NB4 (cell line): ENCODE measurements around the gene METTL13.

Experiments used
- DNase-seq: peaks from one replicate; pipeline ENCODE4 v3.0.0; 2010; ENCODE audit warnings: low read depth
- H3K4me3 ChIP-seq: one replicate; pipeline ENCODE4 v1.5.1; 2011; ENCODE audit warnings: mild to moderate bottlenecking, low read depth, low read length, moderate library complexity
- MYC ChIP-seq: IDR thresholded peaks from 2 replicates; pipeline ENCODE4 v1.6.1; 2011; ENCODE audit warnings: low read depth, low read length
- POLR2A ChIP-seq: IDR thresholded peaks from 2 replicates; pipeline ENCODE4 v1.6.1; 2011; ENCODE audit warnings: mild to moderate bottlenecking; ENCODE audit not compliant: insufficient read length; ENCODE audit errors: extremely low read depth
- TF ChIP-seq, protein P1 (sequence below): IDR thresholded peaks from one replicate; pipeline ENCODE4 v1.5.1; 2012; ENCODE audit warnings: low read depth, low read length
- TF ChIP-seq, protein P2 (sequence below): IDR thresholded peaks from 2 replicates; pipeline ENCODE4 v1.6.1; 2011; ENCODE audit warnings: low read depth, low read length

Gene METTL13

GRCh38 chr1:171845998-171846397 lies 64.5 kb downstream of the METTL13 start:
- DNase-seq = no peak
- TF ChIP-seq MYC = no peak
- TF ChIP-seq, protein P1, sequence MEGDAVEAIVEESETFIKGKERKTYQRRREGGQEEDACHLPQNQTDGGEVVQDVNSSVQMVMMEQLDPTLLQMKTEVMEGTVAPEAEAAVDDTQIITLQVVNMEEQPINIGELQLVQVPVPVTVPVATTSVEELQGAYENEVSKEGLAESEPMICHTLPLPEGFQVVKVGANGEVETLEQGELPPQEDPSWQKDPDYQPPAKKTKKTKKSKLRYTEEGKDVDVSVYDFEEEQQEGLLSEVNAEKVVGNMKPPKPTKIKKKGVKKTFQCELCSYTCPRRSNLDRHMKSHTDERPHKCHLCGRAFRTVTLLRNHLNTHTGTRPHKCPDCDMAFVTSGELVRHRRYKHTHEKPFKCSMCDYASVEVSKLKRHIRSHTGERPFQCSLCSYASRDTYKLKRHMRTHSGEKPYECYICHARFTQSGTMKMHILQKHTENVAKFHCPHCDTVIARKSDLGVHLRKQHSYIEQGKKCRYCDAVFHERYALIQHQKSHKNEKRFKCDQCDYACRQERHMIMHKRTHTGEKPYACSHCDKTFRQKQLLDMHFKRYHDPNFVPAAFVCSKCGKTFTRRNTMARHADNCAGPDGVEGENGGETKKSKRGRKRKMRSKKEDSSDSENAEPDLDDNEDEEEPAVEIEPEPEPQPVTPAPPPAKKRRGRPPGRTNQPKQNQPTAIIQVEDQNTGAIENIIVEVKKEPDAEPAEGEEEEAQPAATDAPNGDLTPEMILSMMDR = no peak
- no peak for TF ChIP-seq POLR2A
- TF ChIP-seq, protein P2, sequence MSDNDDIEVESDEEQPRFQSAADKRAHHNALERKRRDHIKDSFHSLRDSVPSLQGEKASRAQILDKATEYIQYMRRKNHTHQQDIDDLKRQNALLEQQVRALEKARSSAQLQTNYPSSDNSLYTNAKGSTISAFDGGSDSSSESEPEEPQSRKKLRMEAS = no peak
- H3K4me3 ChIP-seq = no peak overlapping the region
